Skeletal muscle tissue (tissue), 4 donors: ENCODE measurements around the gene NTSR2. TPM values are rescaled to one million over a fixed set of nuclear protein-coding genes. Genes with fewer than 3 reads are reported as not detected.

Source experiments
- H3K27ac ChIP-seq: one replicate; pipeline ENCODE4 v1.7.0; 2013; ENCODE audit warnings: mild to moderate bottlenecking, low read depth, low read length, inconsistent platforms
- H3K27me3 ChIP-seq, 3 donors: one replicate each; pipeline ENCODE4 v1.7.0; 2013; ENCODE audit warnings: low read length in 3 of 3; ENCODE audit not compliant: control insufficient read depth in 3 of 3, insufficient read depth in 3 of 3
- H3K36me3 ChIP-seq, 3 donors: one replicate each; pipeline ENCODE4 v1.7.0; 2013; ENCODE audit warnings: low read length in 3 of 3; ENCODE audit not compliant: control insufficient read depth in 3 of 3, insufficient read depth in 3 of 3
- H3K4me1 ChIP-seq, 3 donors: one replicate each; pipeline ENCODE4 v1.7.0; 2013; ENCODE audit warnings: low read length in 3 of 3, mild to moderate bottlenecking in 3 of 3; ENCODE audit not compliant: control insufficient read depth in 3 of 3, insufficient read depth in 3 of 3
- H3K4me3 ChIP-seq, 3 donors: one replicate each; pipeline ENCODE4 v1.7.0; 2013; ENCODE audit warnings: low read length in 3 of 3
- H3K9ac ChIP-seq, 3 donors: one replicate each; pipeline ENCODE4 v1.7.0; 2013; ENCODE audit warnings: low read length in 3 of 3, mild to moderate bottlenecking in 3 of 3, moderate library complexity in 2 of 3, low read depth in 1 of 3
- H3K9me3 ChIP-seq, 3 donors: one replicate each; pipeline ENCODE4 v1.7.0; 2013; ENCODE audit warnings: low read length in 3 of 3; ENCODE audit not compliant: control insufficient read depth in 3 of 3
- total RNA-seq: library from RNA; depleted of rRNA; stranded (reverse); fragments of >200 nt; gene quantifications from one replicate; pipeline ENCODE4 v1.2.3, GENCODE V29; 2014
- donor health status: Osteomylitis.

NTSR2 gene
- total RNA-seq, 1 donor from 2014 or later, result not detected

DNA sequence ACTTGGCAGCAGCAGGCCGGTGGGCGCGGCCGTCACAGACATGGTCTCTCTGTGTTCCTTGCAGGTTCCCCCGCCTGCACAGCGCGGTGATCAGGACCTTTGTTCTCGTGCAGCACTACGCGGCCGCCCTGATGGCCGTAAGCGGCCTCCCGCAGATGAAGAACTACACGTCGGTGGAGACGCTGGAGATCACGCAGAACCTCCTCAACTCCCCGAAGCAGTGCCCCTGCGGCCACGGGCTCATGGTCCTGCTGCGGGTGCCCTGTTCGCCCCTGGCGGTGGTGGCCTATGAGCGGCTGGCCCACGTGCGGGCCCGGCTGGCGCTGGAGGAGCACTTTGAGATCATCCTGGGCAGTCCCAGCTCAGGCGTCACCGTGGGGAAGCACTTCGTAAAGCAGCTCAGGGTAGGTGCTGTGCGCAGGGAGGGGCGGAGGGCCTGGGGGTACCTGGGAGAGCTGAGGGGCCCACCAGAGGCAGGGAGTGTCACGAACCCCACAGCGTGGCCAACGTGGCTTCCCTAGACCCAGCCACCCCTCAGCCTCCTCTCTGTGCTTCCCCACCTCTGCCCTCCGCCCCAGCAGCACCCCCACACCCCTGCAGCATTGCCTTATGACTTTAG is 59.3 kb downstream of the NTSR2 start:
- Histone ChIP-seq H3K27me3 (no peaks in the 10 kb centered on the region), H3K27ac (no peak overlapping the region)

More for the DNA sequence above, 59.3 kb downstream of the NTSR2 start:
- Histone ChIP-seq H3K4me1 (no peaks in the 10 kb centered on the region), H3K9me3 (no peaks in the 10 kb centered on the region), H3K9ac (no peak overlapping the region), H3K4me3 (no peak overlapping the region), H3K36me3 (peaks cover 0 to 5% (median 0%) of the 10 kb centered on the region in 3 donors)

Other genes starting within 250 kb of the NTSR2 start
- gene E2F6, start 204.0 kb downstream of the NTSR2 start, total RNA-seq, result 8.9 TPM
- 6.8 TPM for gene GREB1, start 136.2 kb downstream of the NTSR2 start, total RNA-seq
- 18.8 TPM for gene LPIN1, start 76.4 kb upstream of the NTSR2 start, total RNA-seq